ENCODE measurements around the gene VAMP3.
"Not testable (repeated sequence)": the region's sequence is repeated elsewhere in the genome, so short reads cannot be mapped to it uniquely, and the experiment has no call there.

Gene VAMP3

DNA sequence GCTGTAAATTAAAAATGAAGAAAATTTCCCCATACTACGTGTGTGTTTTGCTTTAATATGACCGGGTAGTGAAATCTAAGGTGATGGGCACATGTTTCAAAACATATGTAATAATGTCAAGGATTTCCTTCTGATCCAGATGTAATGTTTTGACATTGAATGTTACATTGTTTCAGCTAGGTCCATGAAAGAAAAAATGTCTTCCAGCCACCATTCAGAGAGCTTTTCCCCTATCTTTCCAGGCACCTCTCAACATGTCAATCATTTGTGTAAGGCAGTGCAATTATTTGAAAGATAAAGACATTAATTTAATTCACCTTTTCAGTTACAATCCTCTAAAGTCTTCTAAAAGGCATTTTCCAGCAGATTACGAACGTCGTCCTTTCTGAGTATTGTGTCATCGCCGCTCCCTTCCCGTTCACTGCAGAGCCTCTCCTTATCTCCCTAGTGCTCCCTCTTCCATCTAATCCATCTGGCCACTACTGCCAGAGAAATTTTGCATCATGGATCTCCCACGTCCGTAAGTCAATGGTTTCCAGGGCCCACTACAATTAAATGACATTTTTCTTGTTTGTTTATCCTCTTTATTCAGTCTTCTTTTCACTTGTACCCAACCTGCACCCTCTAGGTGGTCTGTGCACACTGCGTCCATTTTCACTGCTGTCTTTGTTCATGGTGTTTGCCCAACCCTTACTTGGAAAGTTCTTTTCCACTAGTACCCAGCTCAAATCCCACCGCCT is 1.3 kb upstream of the VAMP3 start:
- no peak for DNase-seq

DNA sequence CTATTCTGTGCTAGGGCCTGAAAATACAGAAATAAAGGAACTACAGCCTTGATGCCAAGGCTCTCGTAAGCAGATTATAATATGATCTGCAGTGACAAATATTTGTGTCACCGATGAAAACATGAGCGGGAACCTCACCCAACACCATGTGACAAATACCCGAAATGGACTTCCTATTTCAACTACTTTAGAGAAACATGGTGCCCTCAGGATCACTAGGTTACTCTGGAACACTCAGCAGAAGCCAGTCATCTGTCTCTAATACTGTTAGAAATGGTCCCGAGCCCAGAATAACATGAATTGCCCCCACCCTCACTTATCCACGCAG is 463 bp upstream of the VAMP3 start:
- peak; percentile 75 to 88 (median 85) for DNase-seq

DNA sequence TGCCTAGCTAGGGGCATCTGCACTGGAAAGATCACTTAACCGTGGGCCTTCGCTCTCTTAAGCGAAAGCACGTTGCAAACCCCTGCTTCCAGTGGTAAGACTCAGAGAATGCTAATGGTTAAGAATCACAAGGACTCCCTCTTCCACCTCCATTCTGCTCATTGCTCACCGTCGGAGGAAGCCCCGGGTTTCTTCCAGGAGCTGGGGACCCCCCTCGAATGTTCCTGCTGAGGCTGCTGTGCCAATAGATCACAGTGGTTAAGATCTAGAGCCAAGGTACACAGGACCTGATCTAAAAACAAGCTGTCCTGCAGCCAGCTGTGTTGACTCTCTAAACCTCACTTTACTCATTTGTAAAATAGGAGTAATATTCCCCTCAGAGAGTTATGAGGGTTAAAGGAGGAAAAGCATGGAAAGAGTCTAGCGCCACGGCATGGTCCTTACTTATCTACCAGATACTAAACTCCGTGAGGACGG is 765 bp downstream of the VAMP3 start:
- DNase-seq = peak in 1 of 3 donors; percentile 14

DNA sequence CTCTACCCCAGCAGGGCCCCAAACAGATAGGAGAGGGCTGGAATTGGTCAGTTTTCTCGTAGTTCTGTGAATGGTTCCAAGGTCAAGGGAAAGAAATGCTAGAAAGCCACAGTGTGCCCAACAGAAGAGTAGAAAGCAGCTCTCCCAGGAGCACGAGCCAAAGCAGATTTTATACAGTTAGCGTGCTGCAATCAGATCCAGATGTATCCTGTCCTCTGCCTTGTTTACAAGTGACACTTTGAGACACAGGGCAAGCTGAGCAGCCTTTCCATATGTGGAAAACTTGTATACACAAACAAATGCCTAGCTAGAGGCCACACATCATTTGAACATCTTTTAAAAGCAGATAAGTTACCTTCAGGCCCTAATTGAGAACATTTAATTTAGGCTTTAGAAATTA is 6.5 kb downstream of the VAMP3 start:
- DNase-seq = no peak

DNA sequence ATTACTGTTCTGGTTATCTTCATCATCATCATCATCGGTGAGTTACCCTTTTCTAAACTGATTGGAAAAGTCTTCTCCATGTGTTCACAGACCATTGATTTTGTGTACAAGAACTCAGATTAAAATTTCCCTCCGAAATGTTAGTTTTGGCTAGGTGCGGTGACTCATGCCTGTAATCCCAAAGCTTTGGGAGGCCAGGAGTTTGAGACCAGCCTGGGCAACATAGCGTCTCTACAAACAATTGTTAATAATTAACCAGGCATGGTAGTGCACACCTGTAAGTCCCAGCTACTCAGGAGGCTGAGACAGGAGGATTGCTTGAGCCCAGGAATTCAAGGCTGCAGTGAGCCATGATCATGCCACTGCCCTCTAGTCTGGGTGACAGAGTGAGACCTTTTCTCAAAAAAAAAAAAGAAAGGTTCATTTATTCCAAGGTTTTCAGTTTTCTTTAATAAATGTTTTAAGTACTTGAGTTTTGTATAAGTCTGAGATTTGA is 7.1 kb downstream of the VAMP3 start:
- no peak for DNase-seq

DNA sequence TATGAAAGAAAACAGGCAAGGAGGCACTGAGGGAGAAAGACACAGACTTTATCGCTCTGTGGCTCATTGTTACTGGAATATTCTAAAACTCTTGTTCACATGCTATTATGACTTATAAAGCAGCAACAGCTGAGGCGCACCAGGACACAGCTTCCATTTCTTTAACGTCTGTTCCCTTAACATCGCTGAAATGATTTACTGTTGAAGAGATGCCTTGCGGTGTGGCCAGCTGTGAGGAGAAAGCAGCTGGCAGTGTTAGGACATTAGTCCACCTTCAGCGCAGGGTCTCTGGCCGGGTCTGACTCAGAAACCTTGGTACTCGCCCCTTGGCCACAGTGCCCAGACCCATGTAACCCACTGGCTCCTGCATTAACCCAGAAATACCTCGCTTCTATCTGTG is 9.9 kb downstream of the VAMP3 start:
- DNase-seq = no peak

DNA sequence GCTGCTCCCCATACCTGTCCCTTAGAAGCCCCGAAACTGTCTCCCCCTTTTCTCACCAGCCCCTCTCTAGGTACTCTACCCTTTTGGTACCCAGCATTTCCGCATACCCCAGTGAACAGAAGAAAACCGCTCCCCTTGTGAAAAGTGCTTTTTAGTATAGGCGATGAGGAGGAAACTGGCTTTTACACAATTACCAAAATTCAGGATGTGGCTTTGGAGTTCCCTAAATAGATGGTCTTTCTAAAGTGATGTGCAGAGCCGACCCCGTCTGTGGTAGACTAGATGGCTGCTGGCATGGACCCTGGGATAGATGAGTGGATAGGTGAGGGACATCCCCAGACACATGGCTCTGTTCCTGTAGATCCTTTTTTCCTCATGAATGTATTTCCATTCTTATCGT is 10.4 kb downstream of the VAMP3 start:
- peak; percentile 17 to 48 (median 45) for DNase-seq

DNA sequence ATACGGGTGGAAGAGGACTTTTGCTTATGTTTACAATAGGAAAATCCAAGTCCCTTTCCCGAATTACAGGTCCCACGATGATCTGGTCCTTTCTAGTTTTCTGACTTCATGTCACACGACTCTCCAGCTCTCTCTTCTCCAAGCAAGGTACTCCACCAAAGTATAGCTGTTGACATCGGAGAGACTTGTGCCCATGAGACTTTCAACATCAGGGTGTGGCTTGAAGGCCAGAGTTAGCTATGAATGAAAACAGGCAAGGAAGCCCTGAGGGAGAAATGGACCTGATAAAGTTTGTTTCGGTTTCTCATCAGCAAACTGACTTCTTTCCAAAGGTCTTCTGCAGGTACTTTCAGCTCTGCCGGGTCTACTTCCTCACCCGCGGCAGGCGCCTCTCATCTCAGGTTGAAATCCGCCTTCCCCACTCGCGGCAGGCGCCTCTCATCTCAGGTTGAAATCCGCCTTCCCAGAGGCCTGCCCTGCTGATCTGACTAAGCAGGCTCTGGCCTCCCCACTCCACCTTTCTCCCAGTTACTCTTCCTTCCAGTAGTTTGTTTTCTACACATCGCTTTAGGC is 10.9 kb downstream of the VAMP3 start:
- peak in 1 of 3 donors; percentile 17 for DNase-seq

DNA sequence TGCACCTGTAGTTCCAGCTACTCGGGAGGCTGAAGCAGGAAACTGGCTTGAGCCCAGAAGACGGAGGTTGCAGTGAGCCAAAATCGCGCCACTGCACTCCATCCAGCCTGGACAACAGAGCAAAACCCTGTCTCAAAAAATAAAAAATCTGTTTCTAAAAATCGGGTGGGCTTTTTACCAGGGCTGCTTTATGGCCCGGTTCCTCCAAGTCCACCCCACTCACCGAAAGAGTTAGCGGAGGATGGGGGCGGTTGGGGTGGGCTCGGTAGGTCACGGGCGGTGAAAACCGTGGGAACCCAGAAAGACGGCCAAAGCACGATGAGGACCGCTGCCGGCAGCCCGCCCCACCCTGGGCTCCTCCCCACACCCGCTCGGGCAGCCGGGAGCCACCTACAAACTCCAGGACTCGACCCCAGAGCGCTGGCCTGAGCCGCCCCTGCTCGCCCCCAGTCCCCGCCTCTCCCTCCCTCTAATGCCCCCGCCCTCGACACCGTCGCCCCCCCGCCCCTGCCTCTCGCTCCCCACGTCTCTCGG is 12.1 kb downstream of the VAMP3 start:
- DNase-seq = peak; percentile 46 to 78 (median 59)

DNA sequence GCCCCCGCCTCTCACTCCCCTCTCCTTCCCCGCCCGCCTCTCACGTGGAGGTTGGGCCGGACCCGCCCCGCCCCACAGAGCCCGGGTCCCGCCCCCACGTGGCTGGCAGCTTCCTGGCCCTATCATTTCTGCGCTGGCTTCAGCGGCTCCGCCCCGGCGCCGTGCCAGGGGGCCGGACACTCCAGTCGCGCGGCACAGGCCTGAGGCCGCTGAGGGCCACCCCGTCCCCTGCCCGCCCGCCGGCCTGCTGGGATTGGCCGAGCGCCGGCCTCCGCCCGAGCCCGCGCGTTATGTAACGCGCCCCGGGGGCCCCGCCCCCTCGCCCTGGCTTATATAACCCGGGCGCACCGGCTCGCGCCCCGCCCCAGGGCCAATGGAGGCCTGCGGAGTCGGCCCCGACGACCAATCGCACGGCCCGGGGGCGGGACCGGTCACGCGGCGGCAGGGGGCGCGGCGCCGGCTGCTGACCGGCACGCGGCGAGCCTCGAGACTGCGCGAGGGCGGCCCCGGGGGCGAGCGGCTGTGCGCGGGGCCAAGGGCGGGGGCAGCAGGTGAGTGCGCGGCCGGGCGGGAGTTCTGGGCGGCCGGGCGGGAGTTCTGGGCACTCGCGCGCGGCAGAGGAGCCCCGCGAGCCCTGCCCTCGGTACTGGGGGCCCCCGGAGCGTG is 12.9 kb downstream of the VAMP3 start, which contains the start of gene PER3:
Gene PER3 (plus strand): TSS at position 466 of the 666 bp plus-strand sequence. CDS start 587 bp downstream, outside the sequence.
- DNase-seq = peak; percentile 99 to 100 (median 99)

DNA sequence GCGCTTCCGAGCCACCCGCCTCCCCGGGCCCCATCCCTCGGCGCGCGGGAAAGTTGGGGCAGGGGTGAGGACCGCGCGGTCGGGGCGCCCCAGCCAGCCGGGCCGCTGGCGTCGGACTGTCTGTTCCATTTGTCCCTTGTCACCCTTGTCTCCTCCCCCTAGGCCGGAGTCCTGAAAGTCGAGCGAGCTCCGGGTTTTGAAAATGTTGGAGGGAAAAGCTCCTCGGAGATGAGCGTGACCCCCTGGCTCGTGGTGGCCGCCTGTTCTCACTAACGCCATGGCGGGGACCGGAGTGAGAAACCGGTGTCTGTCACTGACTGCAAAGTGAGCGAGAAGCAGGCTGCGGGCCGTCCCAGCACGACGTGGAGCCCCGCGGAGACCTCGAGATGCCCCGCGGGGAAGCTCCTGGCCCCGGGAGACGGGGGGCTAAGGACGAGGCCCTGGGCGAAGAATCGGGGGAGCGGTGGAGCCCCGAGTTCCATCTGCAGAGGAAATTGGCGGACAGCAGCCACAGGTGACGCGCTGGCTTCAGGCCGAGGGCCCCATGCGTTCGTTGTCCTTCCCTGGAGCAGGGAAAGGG is 13.5 kb downstream of the VAMP3 start:
- DNase-seq = no peak

DNA sequence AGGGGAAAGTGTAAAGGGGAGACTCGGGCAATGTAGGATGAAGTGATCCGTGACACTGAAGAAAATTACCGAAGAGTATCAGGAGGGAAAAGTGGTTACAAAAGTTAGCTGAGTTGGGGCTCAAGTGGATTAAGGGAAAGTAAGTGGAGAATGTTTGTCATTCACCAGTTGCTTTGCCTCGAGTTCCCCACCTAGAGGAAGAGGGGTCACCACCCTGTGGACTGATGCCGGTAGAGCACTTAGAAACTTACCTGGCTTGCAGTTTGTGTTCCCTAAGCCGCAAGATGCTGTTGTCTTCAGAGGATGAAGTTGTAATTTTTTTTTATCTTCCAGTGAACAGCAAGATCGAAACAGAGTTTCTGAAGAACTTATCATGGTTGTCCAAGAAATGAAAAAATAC is 14.0 kb downstream of the VAMP3 start:
- no peak for DNase-seq

DNA sequence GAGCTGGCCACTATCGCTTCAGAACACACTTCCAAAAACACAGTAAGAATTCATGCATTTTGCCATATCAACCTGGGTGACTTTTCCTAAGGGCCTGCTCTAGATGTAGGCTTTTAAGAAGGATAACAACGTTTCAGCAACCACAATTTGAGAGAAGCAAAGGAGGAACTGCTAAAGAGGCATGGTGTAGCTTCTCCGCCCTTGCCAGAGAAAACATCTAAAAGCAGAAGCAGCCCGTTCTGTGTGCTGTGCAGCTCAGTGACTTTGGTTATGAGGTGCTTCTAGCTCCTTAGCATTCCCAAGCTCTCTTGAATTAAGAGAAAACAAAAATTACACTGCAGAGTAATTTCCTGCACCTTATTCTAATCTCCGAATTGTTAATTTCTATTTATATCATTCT is 15.7 kb downstream of the VAMP3 start:
- peak; percentile 46 to 51 (median 47) for DNase-seq

DNA sequence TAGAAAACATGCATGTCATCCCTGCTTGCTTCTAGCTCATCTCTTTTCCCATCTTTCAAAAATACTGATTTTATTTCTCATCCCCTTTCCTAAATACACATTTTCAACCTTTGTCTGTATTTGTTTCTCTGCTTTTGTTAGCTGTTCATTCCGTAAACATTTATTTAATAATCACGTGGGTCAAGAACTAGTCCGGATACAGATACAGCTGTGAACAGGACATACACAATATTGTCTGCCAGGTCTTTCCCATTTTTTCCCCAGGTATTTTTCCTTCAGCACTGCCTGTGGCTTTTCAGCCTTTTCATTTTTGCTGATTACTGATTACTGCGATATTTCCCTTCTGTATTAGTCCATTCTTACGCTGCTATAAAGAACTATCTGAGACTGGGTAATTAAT is 18.7 kb downstream of the VAMP3 start:
- DNase-seq = no peak

DNA sequence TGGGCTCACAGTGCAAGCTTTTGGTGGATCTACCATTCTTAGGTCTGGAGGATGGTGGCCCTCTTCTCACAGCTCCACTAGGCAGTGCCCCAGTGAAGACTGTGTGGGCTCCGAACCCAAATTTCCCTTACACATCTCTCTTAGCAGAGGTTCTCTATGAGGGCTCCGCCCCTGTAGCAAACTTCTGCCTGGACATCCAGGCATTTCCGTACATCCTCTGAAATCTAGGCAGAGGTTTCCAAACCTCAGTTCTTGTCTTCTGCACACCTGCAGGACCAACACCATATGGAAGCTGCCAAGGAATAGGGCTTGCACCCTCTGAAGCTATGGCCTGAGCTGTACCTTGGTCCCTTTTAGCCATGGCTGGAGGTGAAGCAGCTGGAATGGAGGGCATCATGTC is 19.9 kb downstream of the VAMP3 start:
- DNase-seq = not testable (repeated sequence)

DNA sequence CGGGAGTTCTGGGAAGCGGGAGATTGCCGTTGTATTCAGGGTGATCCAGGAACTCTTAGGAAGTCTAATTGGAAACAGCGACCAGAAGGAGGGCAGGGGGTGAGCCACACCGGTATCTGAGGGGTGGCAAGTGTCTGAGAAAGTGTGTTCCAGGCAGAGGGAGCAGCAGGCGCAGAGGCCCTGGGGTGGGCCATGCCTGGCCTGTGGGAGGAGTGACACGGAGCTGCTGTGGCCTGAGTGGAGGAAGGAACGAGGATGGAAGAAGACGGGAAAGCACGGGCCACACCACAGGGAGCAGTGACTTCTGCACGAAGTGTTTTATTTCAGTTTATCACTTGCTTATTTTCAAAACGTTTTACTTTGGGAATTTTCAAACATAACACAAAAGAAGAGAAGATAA is 24.3 kb downstream of the VAMP3 start:
- DNase-seq = no peak

DNA sequence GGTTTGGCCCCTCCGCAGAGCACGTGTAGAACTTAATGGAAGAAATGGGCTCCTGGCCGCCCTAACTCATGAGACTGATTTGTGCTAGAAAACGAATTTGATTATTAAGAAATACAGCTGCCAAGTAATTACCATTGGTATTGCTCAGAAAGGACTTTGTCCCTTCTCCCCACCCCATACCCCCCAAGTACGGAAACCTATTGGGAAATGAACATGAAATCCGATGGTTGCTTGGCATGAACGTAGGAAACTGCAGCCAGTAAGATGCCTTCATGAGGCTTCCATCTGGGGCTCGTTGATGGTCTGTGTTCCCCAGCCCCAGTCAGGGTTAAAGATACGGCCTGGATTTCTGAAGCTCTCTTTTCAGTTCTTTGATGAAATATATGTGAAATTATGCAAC is 34.4 kb downstream of the VAMP3 start:
- DNase-seq = no peak

DNA sequence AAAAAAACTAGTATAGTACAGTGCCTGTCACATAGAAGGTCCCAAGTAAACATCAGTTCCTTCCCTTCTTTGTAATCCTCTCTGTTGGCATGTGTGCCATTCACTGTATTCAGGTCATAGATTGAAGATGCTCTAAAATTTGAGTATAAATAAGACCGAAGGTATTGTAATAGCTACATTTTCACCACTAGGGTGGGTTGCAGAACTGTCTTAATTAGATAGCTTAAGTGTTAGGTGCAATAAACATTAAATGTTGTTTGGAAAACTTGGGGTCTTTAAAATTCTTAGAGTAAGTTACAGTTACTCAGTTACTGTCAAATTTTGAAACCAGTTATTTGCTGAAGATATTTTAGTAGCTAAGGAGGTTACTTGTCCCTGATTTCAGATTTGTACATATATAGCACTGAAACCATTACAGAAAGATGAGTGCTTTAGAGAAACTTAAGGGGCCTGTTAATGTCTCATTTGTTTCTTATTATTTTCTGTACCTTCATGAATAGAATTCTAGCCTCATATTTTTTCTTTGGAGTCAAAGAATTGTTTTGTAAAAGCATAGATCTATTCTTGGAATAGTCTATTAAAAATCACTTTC is 37.3 kb downstream of the VAMP3 start:
- peak; percentile 38 to 74 (median 73) for DNase-seq

DNA sequence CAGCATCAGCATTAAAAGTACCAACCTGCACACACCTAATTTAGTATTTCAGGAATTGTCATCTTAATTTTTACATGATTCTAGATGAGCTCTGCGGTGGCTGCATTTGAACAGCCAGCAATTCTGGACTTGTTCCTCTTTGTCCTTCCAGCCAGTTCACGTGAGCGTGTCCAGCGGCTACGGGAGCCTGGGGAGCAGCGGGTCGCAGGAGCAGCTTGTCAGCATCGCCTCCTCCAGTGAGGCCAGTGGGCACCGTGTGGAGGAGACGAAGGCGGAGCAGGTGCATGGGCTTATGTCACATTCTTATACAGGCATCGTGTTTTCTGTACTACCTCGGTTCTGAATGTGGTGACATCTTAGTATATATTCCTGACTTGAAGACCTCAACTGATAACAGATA is 38.6 kb downstream of the VAMP3 start:
- DNase-seq = no peak

DNA sequence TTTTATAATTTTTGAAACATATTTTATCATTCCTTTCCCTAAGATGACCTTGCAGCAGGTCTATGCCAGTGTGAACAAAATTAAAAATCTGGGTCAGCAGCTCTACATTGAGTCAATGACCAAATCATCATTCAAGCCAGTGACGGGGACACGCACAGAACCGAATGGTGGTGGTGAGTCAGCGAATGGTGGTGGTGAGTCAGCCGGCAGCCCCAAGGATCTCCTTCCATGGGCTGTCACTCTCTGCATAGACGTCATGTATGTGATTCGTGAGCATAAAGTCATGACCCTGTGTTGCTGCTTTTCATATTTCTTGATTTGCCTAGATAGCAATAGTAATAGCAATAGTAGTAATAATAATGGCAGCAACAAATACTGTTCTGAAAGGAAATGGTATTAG is 39.3 kb downstream of the VAMP3 start:
- DNase-seq = peak; percentile 93 to 96 (median 95)

DNA sequence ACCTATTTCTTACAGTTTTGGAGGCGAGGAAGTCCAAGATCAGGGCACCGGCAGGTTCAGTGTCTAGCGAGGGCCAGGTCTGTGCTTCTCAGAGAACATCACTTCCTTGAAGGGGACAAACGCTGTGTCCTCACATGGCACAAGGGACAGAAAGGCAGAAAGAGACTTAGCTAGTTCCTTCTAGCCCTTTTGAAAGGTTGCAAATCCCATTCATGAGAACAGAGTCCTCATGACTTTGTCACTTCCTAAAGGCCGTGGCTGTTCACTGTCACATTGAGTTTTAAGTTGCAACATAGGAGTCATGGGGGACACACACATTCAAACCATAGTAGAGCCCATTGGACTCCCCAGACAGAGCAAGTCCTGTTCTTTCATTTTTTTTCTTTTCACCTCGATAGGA is 40.4 kb downstream of the VAMP3 start:
- peak; percentile 74 to 83 (median 83) for DNase-seq

DNA sequence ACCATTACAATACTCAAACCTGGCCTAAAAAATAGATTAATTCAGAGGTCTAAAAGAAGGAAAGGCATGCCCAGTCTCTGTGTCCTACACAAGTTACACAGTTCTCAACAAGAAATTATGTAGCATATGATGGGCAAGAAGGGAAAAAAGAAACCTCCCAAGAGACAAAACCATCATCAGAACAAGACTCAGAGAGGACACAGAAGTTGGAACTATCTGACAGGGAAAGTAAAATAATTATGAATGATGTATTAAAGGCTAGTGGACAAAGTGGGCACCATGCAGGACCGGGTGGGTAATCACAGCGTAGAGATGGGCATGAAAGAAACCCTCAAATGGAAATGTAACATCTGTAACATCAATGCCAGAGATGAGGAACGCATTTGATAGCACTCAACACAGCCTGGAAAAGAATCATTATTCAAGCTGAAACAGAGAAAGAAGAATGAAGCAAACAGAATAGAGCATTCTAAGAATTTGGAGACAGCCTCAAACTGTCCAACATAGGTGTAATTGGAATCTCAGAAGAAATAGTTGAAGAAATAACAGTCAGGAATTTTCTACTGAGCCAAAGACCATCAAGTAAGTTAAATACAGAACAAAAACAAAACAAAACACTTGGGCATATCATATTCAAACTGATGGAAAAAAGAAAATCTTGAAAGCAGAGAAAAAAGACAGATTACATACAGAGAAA is 42.7 kb downstream of the VAMP3 start:
- no peak for DNase-seq

Data from suppressor macrophage treated with lipopolysaccharide for 1 hour (primary cell).